A549 treated with CpdA at 1 μM for 4 hours (cell line): ENCODE data around the gene TMEM214. TPM values are rescaled to one million over a fixed set of nuclear protein-coding genes. Genes with fewer than 3 reads are reported as not detected.

Source experiments
- total RNA-seq: library from RNA; stranded (reverse); fragments of 200-300 nt; extraction: Qiagen RNA extraction; gene quantifications from 5 replicates; pipeline ENCODE4 v1.2.3, GENCODE V29; 2022; ENCODE audit warnings: low read depth

The TMEM214 gene, protein sequence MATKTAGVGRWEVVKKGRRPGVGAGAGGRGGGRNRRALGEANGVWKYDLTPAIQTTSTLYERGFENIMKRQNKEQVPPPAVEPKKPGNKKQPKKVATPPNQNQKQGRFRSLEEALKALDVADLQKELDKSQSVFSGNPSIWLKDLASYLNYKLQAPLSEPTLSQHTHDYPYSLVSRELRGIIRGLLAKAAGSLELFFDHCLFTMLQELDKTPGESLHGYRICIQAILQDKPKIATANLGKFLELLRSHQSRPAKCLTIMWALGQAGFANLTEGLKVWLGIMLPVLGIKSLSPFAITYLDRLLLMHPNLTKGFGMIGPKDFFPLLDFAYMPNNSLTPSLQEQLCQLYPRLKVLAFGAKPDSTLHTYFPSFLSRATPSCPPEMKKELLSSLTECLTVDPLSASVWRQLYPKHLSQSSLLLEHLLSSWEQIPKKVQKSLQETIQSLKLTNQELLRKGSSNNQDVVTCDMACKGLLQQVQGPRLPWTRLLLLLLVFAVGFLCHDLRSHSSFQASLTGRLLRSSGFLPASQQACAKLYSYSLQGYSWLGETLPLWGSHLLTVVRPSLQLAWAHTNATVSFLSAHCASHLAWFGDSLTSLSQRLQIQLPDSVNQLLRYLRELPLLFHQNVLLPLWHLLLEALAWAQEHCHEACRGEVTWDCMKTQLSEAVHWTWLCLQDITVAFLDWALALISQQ
- total RNA-seq: 57.6 to 76.4 TPM (median 69.9 TPM) in 5 replicates

DNA sequence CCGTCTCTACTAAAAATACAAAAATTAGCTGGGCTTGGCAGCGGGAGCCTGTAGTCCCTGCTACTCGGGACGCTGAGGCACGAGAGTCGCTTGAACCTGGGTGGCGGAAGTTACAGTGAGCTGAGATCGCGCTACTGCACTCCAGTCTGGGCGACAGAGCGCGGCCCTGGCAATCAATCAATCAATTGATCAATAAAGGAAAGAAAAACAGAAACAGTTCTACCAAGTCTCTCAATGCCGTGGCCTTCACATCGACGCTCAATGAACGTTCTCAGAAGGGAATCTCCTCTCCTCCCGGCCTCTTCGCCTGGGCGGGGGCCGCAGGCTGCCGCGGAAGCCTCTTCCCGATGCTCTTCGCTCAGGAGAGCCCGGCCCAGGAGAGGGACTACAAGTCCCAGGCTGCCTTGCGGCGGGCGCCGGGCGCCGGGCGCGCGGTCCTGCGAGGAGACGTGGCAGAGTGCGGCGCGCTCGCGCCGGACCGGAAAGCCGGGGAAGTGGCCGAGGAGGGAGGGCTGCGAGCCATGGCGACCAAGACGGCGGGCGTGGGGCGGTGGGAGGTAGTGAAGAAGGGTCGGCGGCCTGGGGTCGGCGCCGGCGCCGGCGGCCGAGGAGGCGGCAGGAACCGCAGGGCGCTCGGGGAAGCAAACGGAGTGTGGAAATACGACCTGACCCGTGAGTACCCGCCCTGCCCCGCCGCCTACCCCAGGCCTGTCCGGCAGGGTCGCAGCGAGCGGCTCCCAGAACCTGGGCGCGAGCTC lies at the start of gene TMEM214:
Gene TMEM214, plus strand, starts transcription at position 471 of the 758 bp plus-strand sequence. Its CDS starts 51 bp downstream, at position 522.

DNA sequence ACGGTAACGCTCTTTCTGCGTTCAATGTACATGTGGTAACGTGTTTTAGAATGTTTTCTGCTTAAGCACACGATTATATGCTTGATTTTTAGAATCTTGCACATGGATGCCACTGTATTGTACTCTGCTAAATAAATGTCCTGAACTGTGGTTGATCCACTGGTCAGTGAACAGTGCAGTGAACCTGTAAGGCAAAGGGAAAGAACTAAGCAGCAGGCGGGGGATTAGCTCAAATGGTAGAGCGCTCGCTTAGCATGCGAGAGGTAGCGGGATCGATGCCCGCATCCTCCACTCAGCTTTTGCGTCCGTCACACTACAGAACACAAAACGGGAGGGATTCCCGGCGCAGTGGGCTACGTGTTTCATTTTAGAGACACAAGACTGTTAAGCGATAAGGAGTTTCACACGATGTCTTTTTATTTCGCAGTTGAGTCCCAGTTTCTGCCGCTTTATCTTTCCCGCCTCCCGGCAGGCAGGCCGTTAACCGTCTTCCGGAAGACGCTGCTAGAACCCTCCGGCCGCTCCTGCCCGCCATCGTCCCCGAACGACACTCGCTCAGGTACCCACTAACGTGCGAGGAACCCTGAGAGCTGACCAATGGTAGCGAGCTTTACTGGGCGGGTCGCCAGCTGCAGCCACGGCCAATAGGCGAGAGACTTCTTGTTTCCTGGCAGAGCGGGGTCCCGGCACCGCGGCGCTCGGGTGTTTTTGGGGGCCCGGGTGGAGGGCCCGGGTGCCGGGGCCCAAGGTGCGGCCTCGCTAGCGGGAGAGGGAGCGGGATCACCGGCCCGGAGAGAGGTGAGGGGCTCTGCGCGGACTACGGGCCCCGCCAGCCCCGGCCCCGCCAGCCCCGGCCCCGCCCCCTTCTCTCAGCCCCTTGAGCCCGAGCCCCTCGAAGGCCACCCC lies 18.5 kb downstream of the TMEM214 start, which contains the start of gene AGBL5:
Gene AGBL5, plus strand, starts transcription at position 673 of the 906 bp plus-strand sequence. CDS start 1,291 bp downstream, outside the sequence.

DNA sequence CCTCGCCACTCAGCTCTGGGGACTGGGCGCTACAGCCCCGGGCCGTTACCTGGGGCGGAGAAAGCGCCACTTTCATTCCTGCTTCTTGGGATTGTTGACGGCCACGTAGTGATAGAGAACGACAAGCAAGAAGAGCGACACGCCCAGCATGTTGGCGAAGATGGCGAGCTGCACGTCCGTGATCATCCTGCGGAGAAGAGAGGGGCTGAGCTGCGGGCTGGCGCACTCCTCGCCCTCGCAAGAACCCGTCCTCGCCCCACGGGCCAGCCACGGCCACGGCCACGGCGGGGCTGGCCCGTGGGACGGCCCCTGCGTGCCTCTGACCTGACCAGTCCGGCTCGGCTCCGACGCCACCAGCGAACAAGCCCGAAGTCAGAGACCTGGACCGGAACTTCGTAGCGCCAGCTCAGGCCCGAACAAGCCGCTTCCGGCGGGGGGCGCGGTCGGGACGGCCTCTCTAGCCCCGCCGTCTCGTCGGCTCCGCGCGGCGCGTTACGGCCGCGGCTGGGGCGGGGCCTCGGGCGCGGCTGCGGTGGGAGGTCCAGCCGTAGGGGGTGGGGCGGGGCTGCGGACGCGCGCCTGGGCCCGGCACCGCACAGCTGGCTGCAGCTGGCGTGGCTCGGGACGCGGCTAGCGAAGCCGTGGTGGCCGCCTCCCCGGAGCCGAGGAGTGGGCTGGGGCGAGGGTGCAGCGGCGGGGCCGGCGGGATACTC lies 38.7 kb downstream of the TMEM214 start, which contains the start of gene OST4:
Gene OST4, minus strand, starts transcription at position 378 of the 713 bp plus-strand sequence.

DNA sequence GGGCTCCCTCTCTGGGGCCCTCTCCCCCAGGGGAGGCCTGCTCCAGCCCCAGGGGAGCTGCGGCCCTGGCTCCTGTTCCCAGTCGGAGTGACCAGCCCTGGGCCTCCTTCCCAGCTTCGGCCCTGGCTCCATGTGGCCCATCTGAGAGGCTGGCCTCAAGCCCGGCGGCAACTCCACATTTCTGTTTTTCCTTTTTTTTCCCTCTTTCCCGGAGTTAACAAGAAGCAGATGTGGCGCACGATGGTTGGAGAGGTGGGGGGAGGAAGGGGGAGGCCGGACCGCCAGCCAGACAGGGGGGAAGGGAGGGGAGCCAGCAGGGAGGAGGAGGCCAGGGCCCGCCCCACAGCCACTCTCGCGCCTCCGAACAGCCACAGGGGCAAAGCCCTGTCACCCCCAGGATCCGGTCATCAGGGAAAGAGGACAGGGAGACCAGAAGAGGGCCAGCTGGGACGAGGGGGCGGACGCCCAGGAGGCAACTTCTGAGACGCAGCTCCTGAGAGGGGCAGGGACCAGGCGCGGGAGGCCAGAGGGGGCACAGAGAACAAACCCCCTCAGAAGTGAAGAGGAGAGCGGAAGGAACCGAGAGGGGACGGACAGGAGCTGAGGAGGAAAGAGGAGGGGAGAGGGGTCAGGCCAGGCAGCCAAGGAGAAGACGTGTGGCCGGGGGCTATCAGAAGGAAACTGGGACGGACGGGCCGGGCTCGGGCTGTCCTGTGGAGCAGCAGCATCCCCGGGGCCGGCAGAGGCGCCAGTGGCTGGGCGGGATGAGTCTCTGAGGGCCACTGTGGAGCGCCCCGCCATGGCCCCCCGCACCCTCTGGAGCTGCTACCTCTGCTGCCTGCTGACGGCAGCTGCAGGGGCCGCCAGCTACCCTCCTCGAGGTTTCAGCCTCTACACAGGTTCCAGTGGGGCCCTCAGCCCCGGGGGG lies 45.8 kb downstream of the TMEM214 start, which contains the start of gene EMILIN1:
Gene EMILIN1, plus strand, starts transcription at position 349 of the 928 bp plus-strand sequence. Its CDS starts 451 bp downstream, at position 800.

DNA sequence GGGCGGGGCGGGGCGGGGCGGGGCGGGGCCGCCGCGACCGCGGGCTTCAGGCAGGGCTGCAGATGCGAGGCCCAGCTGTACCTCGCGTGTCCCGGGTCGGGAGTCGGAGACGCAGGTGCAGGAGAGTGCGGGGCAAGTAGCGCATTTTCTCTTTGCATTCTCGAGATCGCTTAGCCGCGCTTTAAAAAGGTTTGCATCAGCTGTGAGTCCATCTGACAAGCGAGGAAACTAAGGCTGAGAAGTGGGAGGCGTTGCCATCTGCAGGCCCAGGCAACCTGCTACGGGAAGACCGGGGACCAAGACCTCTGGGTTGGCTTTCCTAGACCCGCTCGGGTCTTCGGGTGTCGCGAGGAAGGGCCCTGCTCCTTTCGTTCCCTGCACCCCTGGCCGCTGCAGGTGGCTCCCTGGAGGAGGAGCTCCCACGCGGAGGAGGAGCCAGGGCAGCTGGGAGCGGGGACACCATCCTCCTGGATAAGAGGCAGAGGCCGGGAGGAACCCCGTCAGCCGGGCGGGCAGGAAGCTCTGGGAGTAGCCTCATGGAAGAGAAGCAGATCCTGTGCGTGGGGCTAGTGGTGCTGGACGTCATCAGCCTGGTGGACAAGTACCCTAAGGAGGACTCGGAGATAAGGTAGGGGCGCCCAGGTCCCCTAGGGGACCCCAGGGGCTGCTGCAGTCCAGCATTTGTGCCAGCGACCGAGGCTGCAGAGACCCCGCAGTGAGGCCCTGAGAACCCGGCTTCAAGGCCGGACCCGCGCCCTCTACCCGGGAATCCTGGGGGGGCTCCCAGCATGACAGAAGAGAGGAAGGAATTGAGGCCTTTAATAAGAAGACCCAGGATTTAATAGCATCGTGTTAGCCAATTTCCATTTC lies 54.2 kb downstream of the TMEM214 start, which contains the start of gene KHK:
Gene KHK, plus strand, starts transcription at position 49 of the 870 bp plus-strand sequence. Its CDS starts 488 bp downstream, at position 537.

Other genes with a start within 250 kb of the TMEM214 start
- 45.4 to 62.8 TPM (median 52.8 TPM) in 5 replicates for gene CENPA, start 246.9 kb upstream of the TMEM214 start, total RNA-seq
- 3.6 to 5.9 TPM (median 5.2 TPM) in 5 replicates for gene DPYSL5, start 184.8 kb upstream of the TMEM214 start, total RNA-seq
- gene MAPRE3, start 62.3 kb upstream of the TMEM214 start, total RNA-seq: 11.6 to 14.5 TPM (median 12.1 TPM) in 5 replicates
- 28.8 to 33.5 TPM (median 30.2 TPM) in 5 replicates for gene AGBL5, start 18.7 kb downstream of the TMEM214 start, total RNA-seq
- gene OST4, start 38.7 kb downstream of the TMEM214 start, total RNA-seq: 545 to 581 TPM (median 554 TPM) in 5 replicates
- gene EMILIN1, start 45.6 kb downstream of the TMEM214 start, total RNA-seq: 0.32 to 0.62 TPM (median 0.41 TPM) in 5 replicates
- 8.7 to 12.4 TPM (median 8.8 TPM) in 5 replicates for gene KHK, start 53.8 kb downstream of the TMEM214 start, total RNA-seq
- gene CGREF1, start 86.2 kb downstream of the TMEM214 start, total RNA-seq: 6.1 to 8.7 TPM (median 7.4 TPM) in 5 replicates
- 0.63 to 2.3 TPM (median 1.9 TPM) in 5 replicates for gene ABHD1, start 90.8 kb downstream of the TMEM214 start, total RNA-seq
- gene PREB, start 101.7 kb downstream of the TMEM214 start, total RNA-seq: 49.1 to 75.6 TPM (median 69.1 TPM) in 5 replicates
- not detected in 5 replicates for gene PRR30, start 106.4 kb downstream of the TMEM214 start, total RNA-seq
- not detected in 5 replicates for gene TCF23, start 116.0 kb downstream of the TMEM214 start, total RNA-seq
- gene ATRAID, start 179.1 kb downstream of the TMEM214 start, total RNA-seq: 194 to 223 TPM (median 212 TPM) in 5 replicates
- 68.5 to 80.1 TPM (median 72.2 TPM) in 5 replicates for gene SLC5A6, start 179.3 kb downstream of the TMEM214 start, total RNA-seq
- 54.8 to 73.0 TPM (median 66.8 TPM) in 5 replicates for gene CAD, start 184.4 kb downstream of the TMEM214 start, total RNA-seq
- 2.6 to 3.8 TPM (median 3.4 TPM) in 5 replicates for gene SLC30A3, start 230.1 kb downstream of the TMEM214 start, total RNA-seq
- not detected in 5 replicates for gene DNAJC5G, start 242.5 kb downstream of the TMEM214 start, total RNA-seq
- 0.34 to 0.73 TPM (median 0.48 TPM) in 5 replicates for gene TRIM54, start 249.5 kb downstream of the TMEM214 start, total RNA-seq